HG02588 (cell line): ENCODE data around the gene ASPDH.

Experiments used
- ATAC-seq: cut with Tn5 transposase; IDR thresholded peaks from one replicate; pipeline ENCODE4 v1.9.1; 2021; ENCODE audit warnings: mild to moderate bottlenecking, moderate library complexity; ENCODE audit not compliant: unreplicated experiment

The ASPDH gene

DNA sequence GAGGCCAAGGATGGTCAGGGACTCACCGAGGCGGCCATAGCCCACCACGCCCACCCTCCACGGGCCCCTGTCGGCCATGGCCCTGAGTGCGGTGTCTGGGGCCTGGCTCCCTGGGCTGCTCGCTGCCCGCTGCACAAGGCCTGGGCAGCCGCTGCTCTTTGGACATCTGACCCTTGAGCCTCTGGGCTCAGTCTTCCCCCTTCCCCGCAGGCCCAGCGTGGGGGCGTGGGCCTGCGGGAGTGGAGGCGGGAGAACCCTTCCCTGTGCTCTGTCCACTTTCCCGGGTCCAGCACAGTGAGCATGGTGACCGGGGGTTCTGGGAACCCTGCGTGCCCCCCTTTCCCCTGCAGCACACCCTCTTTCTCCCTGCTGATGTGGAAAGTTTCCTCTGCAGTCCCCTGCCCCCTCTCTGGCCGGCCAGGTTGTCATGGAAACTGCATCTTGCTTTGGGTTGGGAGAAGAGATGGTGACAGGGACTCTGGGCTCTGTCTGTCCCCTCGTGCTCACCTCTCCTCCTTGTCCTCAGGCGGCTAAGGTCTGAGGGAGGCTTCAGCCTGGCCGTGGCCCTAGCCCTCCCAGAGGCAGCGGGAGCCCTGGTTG, at the start of gene ASPDH:
Gene ASPDH (minus strand): TSS at position 168 of the 600 bp plus-strand sequence. CDS start 90 bp downstream, at position 78.
- ATAC-seq: no peak

DNA sequence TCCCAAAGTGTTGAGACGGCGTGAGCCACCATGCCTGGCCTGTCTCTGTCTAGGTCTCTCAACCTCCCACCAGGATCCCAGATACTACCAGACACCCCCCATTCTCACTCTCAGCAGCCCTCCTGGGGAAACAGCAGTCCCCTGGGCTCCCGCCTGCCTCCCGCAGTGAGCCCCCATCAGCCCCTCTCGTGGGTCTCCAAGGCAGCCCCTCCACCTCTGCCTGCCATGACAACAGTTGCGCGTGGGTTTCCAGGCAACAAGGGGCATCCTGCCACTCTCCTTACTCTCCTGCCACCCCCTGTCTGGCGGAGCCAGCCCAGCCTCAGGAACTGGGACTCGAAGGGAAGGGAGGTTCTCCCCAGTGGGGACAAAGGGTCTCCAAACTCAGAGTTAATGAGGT, 49.3 kb upstream of the ASPDH start:
- no peak for ATAC-seq

DNA sequence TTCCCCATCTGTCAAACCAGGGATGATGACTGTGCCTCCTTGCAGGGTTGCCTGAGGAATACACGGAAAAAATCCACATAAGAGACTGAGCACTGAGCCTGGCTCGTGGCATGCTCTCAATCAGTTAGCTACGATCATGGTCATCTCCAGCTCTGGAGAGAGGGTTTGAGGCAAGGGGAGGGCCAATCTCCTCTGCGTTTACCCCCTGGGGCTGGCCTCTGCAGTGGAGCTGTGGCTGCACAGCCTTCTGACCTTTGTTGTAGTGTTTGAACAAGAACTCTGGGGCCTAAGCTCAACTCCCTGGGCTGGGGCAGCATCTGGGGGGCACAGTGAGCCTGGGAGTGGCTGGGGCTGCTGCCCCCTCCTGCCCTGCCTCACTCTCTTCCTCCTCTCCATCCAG, 48.6 kb upstream of the ASPDH start:
- no peak for ATAC-seq

DNA sequence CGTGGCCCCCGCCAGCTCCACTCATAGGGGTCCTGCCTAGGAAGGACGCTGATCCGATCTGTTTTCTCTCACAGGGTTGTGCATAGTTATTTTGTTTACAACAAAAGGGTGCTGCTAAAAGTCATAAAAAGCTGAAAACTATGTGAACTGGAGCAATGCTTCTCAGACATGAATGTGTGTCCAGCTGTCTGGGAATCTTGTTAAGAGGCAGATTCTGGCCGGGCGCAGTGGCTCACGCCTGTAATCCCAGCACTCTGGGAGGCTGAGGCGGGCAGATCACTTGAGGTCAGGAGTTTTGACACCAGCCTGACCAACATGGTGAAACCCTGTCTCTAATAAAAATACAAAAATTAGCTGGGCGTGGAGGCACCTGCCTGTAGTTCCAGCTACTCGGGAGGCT, 45.9 kb upstream of the ASPDH start:
- ATAC-seq: no peak

DNA sequence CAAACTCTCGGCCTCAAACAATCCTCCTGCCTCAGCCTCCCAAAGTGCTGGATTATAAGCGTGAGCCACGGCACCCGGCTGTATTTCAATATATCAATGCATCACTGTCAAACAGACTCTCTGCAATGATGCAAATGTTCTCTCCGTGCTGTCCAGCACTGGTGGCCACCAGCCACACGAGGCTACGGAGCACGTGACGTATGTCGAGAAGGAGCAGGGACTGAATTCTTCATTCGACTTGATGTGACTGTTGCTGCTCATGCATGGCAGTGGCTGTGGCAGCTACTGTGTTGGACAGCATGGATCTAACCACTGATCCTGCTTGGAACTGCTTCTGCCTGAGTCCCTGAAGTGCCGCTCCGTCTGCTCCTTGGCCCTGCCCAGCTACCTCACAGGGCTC, 44.7 kb upstream of the ASPDH start:
- no peak for ATAC-seq

DNA sequence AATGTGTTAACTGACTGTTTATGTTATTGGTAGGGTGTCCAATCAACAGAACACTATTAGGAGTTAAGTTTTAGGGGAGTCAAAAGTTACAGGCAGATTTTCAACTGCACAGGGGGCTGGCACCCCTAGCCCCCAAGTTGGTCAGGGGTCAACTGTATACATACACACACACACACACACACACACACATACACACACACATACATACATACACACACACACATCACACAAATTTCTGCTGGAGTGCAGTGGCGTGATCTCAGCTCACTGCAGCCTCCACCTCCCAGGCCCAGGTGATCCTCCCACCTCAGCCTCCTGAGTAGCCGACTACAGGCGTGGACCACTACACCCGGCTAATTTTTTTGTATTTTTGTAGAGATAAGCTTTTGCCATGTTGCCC, 44.3 kb upstream of the ASPDH start:
- no peak for ATAC-seq

DNA sequence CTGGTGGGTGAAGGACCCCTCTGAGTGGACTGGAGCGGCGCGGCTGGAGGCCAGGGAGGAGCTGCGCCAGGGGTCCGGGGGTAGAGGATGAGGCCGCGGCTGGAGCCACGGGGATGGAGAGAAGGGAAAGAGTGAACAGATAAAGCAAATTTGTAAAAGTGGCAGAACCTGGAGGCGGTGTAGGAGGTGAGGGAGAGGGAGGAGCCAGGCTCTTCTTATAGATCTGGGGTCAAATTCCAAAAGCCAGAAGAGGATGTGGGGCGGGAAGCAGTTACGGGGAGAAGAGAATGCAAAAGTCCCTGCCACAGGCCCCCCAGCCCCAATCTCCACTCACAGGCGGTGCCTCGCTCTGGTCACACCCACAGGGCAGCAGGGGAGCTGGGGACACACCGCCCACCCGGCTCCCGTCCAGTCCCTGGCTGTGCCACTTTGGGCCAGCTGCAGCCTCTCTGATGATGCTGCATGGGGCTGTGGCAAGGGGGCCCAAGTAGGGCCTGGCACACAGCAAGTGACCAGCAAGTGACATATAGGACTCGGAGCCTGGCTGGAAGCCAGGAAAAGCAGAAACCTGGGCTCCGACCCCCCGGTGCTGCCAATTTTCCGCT, 43.4 kb upstream of the ASPDH start:
- no peak for ATAC-seq

DNA sequence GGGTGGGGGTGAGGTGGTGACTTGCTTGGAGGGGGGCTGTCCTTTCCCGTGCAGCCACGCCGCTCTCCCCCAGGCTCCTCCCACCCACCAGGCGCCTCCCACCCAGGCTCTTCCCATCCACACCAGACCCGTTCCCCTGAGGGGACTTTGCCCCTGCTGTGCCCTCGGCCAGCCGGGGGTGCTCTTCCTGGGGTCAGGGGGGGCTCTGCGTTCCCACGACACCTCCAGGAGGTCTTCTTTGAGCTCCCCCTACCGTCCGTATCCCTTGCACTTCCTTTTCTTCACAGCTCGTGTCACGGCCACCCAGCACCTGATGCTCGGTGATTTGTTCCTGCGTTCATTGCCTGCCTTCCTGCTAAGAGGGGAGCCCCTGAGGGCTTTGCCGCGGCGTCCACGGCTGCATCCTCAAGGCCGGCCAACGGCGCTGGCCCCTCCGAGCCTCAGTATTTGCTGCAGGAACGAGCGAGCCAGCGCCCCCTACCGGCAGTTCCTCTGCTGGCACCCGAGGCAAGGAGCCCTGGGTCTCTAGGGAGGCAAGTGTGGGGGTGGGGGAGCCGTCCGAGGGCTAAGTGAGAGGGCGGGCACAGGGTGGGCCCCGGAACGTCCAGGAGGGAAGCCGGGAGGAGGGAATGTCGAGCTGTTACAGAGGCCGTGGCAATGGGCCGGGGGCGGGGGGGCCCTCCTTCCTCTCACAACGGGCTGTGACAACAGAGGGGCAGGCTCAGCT, 42.7 kb upstream of the ASPDH start:
- no peak for ATAC-seq

DNA sequence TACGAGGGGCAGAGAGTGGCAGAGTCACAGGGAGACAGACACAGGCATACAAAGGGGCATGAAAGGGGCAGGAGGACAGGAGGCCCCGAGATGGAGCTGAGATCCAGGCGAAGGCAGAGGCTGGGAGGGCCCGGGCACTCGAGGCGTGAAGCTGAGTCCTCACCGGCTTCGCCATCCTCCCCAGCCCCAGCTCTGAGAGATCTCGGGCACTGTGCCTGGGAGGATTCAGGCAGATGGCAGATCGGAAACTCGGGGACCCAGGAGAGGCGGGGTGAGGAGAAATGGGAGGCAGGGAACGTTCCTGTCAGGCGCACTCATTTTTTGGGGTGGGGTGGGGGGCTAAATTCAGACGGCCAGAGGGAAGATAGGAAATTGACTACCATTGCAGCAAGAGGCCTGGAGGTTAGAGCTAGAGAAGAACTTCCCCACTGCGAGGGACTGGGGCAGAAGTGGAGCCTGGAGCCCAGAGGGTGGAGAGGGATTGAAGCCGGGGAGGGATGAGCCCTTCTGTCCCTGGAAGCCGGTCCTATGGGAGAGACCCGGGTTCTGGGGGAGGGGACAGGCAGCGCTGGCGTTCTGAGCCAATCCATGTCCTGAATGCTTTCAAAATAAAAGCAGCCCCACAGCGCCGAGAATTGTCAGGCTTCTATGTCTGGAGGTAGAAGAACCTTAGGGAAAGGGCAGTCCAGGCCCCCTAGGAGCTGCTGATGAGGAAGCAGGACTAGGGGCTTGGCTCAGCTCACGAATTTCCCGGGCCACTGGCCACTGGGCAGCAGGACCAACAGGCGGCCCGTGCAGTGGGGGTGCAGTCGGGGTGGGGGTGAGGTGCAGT, 42.0 kb upstream of the ASPDH start:
- ATAC-seq: no peak

DNA sequence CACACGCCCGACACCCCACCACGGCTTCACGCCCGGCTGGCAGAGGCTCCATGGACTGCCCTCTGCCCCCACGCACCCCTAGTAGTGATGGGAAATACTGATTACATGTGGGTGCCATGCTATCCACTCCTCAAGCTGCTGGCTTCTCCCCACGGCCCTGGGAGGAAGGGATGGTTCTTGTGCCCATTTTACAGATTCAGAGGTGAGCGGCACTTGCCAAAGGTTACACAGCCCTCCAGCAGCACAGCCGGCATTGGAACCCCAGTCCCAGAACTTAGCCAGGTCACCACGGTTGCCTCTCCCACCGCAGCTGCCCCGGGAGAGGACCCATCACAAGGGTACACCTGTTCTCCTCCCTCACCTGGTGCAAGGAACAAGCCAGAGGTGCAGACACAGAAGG, 41.3 kb upstream of the ASPDH start:
- ATAC-seq: no peak

DNA sequence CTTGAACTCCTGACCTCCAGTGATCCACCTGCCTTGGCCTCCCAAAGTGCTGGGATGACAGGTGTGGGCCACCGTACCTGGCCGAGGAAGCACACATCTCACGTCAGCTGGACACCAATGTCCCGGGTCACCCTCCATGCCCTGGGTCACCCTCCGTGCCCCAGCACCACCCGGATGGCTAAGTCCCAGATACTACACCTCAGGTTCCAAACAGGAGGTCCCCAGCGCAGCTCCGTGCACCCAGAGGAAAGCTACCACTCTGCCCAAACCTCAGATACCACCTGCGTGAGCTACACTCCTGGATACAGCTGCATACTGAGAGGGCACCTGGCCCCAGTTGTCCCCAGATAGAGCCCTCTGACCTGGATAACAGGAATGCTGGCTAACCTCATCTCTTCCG, 40.5 kb upstream of the ASPDH start:
- ATAC-seq: no peak

DNA sequence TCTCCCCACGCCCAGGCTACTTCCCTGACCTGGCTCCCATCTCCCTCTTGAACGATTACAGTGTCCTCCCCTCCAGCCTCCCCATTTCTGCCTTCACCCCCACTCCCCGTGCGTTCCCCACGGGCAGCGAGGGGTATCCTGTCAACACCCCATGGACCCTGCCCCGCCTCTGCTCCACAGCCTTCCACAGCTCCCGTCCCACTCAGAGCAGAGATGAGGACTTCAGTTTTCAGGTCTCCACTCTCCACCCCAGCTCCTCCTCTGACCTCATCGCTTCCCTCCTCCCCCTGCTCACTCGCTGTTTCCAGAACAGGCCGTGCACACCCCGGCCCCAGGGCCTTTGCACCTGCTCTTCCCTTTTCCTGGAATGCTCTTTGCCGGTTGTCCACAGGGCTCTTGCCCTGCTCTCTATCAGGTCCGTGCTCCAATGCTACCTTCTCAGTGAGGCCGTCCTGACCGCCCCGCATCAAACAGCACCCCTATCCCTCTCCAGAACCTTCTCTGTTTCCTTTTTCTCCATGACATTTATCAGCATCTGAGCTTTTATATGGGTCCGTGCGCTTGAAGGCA, 39.5 kb upstream of the ASPDH start:
- no peak for ATAC-seq

DNA sequence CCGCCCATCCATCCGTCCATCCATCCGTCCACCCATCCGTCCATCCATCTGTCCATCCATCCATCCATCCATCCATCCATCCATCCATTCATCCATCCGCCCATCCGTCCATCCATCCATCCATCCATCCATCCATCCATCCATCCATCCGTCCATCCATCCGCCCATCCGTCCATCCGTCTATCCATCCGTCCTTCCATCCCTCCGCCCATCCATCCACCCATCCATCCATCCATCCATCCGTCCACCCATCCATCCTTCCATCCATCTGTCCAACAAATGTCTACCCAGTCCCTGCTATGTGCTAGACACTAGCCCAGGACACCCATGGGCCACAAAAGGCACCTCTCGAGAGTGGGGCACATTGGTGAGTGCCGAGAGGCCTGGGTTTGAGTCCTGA, 38.8 kb upstream of the ASPDH start:
- no peak for ATAC-seq

DNA sequence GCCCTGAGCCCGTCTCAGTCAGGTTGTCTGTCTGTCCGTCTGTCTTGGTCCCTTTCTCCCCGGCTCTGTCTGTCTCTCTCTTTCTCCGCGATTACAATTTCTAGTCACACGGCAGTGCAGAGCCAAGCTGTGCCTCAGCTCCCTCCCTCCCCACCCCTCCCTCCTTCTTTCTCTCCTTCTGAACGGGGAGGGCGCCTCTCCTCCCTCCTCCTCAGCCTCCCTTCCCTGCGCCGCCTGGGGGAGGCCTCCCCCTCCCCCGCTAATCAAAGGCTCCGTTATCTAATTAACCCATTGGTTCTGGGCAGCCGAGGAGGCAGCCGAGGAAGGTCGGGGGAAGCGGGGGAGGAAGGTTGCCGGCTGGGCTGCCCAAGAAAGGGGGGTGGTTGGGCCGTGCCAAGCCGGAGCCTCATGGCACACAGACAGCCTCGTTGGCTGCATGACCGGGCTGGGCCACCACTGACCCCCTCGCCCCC, 38.0 kb upstream of the ASPDH start:
- ATAC-seq: no peak

DNA sequence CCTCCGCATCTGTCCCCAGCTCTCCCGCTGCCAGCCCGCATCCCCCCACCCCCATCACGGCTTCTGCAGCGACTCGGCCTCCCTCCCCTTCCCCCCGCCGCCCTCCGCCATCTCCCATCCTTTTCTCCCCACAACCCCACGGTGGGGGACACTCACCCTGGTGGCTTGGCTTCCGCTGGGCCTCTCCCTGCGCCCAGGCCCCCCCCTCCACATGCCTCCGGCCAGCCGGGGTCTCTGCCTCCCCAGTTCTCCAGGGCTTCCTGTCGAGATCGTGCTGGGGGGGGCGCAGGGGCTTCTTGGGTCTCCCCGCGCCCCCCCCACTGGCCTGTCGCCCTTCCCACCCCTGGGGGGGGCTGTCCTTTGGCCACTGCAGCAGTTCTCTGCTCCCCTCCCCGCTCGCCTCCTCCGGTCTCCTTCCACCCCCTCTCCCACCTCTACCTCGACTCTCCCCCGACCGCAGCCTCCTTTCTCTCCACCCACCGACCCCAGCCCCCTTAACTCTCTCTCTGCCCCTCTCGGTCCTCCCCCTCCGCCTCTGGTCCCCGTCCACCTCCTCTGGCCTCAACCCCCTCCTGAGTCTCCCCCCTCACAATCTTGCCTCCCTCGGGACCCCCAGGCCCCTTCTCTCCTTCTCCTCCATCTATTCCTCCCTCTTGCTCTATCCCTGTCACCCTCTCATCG, 37.5 kb upstream of the ASPDH start:
- no peak for ATAC-seq

DNA sequence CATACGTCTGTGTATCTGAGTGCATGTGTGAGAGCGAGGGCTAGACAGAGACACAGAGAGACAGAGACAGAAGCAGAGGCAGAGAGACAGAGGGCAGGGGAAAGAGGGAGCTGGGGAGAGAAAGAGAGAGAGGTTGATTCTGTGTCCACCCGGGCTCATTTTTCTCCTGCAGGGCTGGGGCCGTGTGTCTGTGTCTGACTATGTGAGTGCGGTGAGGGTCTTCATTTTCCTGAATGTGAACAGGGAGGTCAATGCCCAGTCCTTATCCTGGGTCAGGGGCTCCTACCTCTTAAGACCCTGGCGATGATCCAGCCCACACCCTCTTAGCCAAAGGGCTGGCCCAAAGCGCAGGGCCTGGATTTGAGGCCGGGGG, 36.9 kb upstream of the ASPDH start:
- no peak for ATAC-seq

DNA sequence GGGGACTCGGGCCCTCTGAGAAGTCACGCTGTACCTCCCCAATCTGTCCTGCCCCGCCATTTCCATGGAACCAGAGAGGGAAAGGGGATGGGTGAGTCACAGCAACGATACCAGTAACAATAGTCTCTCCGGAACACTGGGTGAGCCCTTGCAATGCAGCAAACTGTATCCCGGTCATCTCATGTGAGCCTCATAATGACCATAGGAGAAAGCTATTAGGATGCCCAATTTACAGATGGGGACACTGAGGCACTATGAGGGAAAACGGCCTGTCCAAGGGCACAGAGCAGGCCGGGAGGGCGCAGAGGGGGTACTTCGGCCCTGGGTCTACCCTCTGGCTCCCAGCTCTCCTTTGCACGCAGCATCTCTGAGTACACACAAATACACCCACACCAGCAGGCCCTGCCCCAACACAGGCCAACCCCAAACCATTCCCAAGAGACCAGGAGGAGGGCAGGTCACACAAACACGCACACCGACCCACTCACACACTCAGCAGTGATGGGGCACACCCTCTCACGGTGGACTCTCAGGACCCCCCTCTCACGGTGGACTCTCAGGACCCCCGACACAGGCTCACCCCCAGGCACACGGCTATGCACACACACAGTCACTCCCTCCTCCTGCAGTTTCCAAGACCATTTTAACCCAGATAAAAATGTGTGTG, 36.3 kb upstream of the ASPDH start:
- no peak for ATAC-seq

DNA sequence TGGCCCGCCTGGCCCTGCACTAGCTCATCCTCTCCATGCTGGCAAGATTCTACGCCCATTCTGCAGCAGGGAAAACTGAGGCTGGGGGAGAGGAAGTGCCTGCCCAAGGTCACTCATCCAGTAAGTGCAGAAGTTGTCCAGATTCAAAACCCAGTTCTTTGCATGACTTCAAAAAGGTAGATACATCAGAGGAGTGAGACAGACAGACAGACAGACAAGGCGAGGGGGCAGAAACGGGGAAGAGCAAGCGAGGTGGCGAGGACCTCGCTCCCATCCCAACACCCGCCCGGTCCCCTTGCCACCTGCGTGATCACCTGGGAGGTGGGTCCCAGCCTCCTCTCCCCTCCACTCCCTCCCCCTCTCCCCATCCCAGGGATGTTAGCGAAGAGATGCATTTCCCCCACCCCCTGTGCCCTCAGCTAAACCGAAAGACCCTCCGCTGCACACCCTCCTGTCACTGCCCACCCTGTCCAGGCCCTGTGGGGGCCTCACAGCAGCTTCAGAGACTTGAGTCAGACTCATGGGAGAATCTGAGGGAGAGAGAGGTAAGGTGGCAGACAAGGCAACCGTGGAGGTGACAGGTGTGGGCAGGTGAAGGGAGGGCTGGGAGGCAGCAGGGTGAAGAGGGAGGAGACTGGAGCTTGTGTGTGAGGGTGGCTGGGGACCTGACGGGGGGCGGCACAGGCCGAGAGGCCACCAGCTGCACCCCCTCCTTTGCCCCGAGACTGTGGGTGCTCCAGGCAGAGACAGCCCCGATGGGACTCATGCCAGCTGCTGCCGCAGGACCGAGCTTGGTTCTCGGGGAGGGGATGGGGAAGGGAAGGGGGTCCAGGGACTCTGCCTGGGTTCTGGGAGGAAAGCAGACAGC, 35.6 kb upstream of the ASPDH start:
- ATAC-seq: no peak
